ENCODE results near the gene RBPJ.

DNA sequence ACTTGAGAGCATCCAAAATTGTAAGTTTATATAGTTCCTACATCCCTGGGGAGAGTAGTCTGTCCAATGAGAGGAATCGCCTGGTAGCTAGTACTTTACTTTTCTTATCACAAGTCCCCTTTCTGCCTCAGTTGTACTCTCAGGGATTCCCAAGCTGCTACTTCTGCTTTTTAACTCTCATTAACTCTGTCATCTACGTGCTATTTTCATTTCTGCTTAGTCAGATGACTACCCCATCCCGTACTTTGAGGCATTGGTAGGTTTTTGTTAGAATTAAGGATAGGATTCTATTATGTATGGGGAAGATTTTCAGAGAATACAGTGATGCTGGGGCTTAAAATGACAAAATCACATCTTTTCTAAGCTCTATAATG, 24.7 kb downstream of the RBPJ start:
- TF ChIP-seq, protein P1, sequence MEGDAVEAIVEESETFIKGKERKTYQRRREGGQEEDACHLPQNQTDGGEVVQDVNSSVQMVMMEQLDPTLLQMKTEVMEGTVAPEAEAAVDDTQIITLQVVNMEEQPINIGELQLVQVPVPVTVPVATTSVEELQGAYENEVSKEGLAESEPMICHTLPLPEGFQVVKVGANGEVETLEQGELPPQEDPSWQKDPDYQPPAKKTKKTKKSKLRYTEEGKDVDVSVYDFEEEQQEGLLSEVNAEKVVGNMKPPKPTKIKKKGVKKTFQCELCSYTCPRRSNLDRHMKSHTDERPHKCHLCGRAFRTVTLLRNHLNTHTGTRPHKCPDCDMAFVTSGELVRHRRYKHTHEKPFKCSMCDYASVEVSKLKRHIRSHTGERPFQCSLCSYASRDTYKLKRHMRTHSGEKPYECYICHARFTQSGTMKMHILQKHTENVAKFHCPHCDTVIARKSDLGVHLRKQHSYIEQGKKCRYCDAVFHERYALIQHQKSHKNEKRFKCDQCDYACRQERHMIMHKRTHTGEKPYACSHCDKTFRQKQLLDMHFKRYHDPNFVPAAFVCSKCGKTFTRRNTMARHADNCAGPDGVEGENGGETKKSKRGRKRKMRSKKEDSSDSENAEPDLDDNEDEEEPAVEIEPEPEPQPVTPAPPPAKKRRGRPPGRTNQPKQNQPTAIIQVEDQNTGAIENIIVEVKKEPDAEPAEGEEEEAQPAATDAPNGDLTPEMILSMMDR (conservative IDR thresholded peaks at IDR 0.05; ENCODE audit: low read depth, low read length), result no peak
- TF ChIP-seq EZH2 (IDR thresholded peaks at IDR 0.05; ENCODE audit: borderline replicate concordance, low read depth, low read length, poor library complexity, severe bottlenecking), result no peak
